22Rv1 (cell line): ENCODE results near the gene PPP4C.

Source experiments
- H3K27ac ChIP-seq: fragments of 450-650 bp; 2 replicates; pipeline ENCODE4 v1.5.1; 2017
- CTCF ChIP-seq: fragments of 450-650 bp; IDR thresholded peaks from 2 replicates; pipeline ENCODE4 v1.5.1; 2017; ENCODE audit warnings: mild to moderate bottlenecking
- ZFX ChIP-seq: fragments of 450-650 bp; IDR thresholded peaks from 2 replicates; pipeline ENCODE4 v1.6.1; 2017; ENCODE audit warnings: antibody characterized with exemption, borderline replicate concordance

Gene PPP4C

GRCh38 chr16:30060836-30061554 lies 14.8 kb upstream of the PPP4C start:
- H3K27ac ChIP-seq: peak overlapping the region; percentile 58
- no peak for TF ChIP-seq ZFX
- TF ChIP-seq CTCF: no peak

DNA sequence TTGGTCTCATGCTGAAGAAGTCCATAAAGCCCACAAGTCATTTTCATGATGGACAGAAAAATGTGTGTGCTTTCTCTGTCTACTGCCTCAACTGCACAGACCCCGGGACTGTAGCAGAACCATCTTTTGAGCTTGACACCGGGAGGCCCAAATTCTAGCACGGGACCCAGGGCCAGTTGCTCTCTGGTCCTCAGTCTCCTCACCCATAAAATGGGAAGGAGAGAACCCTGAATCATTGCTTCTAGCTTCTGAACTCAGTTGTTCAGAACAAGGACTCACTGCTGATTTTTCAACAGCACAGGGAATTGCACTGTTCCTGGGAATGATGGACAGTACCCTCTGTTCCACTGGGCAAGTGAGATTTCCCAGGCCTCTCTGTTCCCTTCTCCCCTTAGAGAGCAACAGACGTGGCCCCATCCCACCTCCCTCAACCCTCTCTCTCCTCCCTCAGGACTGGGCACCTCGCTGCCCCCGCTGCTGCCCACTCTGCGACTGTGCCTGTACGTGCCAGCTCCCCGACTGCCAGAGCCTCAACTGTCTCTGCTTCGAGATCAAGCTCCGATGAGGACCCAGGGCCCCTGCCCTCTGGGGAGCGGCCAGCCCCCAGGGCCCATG lies 12.4 kb upstream of the PPP4C start:
- TF ChIP-seq ZFX (no peak), CTCF (no peak)

DNA sequence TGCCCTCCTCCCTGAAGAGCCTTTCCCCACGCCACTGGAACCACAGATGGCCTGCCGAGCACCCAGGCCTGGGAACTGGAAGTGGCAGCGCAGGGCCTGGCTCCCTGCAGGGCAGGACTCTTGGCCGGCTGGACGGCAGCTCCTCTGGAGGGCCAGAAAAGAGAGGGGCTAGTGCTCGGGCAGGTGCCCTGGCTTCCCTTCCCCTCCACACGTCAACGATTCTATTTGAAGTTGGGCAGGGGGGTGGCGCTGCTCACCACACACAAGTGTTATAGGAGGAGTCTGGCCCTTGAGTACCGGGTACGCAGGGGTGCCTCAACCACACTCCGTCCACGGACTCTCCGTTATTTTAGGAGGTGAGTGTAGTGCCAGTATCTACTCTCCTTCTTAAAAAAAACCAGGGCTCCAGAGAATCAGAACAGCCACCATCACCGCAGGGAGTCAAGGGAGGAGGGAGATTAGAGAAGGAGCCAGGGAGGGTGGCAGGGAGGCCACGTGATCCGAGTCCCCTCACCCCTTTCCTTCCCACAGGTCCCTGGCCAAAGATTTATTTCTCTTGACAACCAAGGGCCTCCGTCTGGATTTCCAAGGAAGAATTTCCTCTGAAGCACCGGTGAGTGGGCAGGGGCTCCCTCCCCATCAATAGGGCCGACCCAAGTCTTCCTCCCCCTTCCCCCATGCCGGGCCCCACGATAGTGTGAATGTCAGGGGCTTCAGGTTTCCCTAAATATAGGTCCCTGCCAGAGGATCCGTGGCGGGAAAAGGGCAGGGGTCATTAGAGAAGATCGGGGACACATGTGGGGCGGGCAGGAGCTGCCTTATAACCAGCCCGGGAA lies 11.7 kb upstream of the PPP4C start:
- no peak for TF ChIP-seq CTCF
- no peak for TF ChIP-seq ZFX
- H3K27ac ChIP-seq: peak overlapping the region; percentile 98

More for the DNA sequence above, 12.4 kb upstream of the PPP4C start:
- peak overlapping the region; percentile 98 for H3K27ac ChIP-seq

GRCh38 chr16:30064729-30065101 lies 11.1 kb upstream of the PPP4C start:
- peak overlapping the region; percentile 98 for H3K27ac ChIP-seq
- TF ChIP-seq CTCF (no peak), ZFX (no peak)

GRCh38 chr16:30065102-30065942 lies 10.5 kb upstream of the PPP4C start, which contains the start of gene ALDOA:
Gene ALDOA, plus strand, starts transcription at chr16:30065760. Its CDS starts 1,138 bp downstream, at chr16:30066898.
- peak within 1 kb of the TSS; percentile 98 for H3K27ac ChIP-seq
- TF ChIP-seq CTCF: no peak
- no peak for TF ChIP-seq ZFX

DNA sequence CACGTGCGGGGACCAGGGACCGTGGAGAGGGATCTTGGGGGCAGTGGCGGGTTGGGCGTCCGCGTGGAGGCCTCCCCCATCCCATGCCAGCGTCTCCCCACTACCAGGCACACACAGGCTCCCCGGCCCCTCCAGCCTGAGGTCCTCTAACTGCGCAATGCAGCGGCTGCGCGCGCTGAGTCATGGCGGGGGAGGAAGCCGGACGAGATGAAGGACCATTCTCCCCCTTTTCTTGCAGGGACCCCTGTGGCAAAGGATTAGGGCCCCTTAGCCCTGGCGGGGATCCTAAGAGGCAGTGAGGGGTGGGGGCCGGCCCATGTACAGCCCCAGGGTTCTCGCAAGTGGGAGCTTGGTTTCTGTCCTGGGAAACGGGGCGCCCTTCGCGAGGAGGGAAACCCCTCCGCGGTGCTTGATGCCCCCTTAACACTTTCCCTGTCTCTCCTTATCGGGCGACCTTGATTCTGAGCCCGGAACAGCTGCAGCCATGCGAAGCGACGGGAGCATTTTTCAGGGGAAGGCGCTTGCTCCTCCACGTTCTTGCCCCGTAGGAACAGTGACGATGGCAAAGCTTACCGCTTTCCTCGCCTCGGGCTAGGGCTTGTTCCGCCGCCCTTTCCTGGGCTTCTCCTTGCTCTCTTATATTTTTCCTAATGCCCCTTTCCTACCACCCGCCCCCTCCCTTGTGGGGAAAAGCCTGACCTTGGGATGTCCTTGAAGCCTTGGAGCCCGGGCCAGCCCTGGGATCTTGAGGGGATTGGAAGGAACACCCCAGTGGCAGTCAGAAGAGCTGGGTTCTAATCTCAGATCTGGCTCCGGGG lies 9.6 kb upstream of the PPP4C start:
- H3K27ac ChIP-seq: peak overlapping the region; percentile 98
- TF ChIP-seq CTCF: no peak
- no peak for TF ChIP-seq ZFX
